ENCODE data around the gene MAP3K7. TPM values are rescaled to one million over a fixed set of nuclear protein-coding genes. Genes with fewer than 3 reads are reported as not detected.

The MAP3K7 gene
- total and polyA plus RNA-seq, 2 experiments from 2014 or later = 33.2 to 47.1 TPM

- Mint-ChIP-seq H3K4me1 (peaks cover 15% of the 10 kb centered on the region), H3K4me3 (no peak overlapping the region), H3K9me3 (no peaks in the 10 kb centered on the region), H3K27ac (no peak overlapping the region), H3K36me3 (ENCODE audit: low read depth) (no peaks in the 10 kb centered on the region), H3K27me3 (ENCODE audit: insufficient read depth, low read depth, poor library complexity) (no peaks in the 10 kb centered on the region)
- no peak for ATAC-seq
- no peak overlapping the region for H3K27ac ChIP-seq (ENCODE audit: low read depth)
- DNase-seq (ENCODE audit: low spot score) = no peak
- TF ChIP-seq CTCF (conservative IDR thresholded peaks at IDR 0.05; ENCODE audit: low read depth in 2 of 2) (0 out of 4 replicates have a peak, but pooled peaks of 1 of the 2 experiments have one; percentile 8), ZNF114 (CRISPR knock-in tag; IDR thresholded peaks at IDR 0.05) (no peak), ZNF331 (CRISPR knock-in tag; IDR thresholded peaks at IDR 0.05; ENCODE audit: low read depth) (no peak), REST (IDR thresholded peaks at IDR 0.05; ENCODE audit: unreplicated experiment) (no peak), EZH2phosphoT487 (IDR thresholded peaks at IDR 0.05; ENCODE audit: unreplicated experiment) (no peak), STAT1 (IDR thresholded peaks at IDR 0.05; ENCODE audit: unreplicated experiment) (no peak), POLR2AphosphoS5 (IDR thresholded peaks at IDR 0.05; ENCODE audit: low read depth) (no peak)
- no peaks in the 10 kb centered on the region for H3K36me3 ChIP-seq (ENCODE audit: insufficient read depth)
- H2AFZ ChIP-seq = no peak overlapping the region
- no peaks in the 10 kb centered on the region for H3K79me2 ChIP-seq (replicated peaks; ENCODE audit: insufficient read depth)
- H3K4me3 ChIP-seq = no peak overlapping the region
- H3K4me2 ChIP-seq = no peak overlapping the region
- no peaks in the 10 kb centered on the region for H4K20me1 ChIP-seq (replicated peaks; ENCODE audit: insufficient read depth)
- no peaks in the 10 kb centered on the region for H3F3A ChIP-seq (replicated peaks; ENCODE audit: low read depth)
- H3K4me1 ChIP-seq (ENCODE audit: insufficient read depth) = peaks cover 5% of the 10 kb centered on the region; the same call in 1 of the 2 replicates
- 0 out of 2 replicates have a peak, but pooled peaks cover 3% of the 10 kb centered on the region for H3K9me2 ChIP-seq (ENCODE audit: insufficient read depth)
- no peaks in the 10 kb centered on the region for H3K27me3 ChIP-seq (ENCODE audit: insufficient read depth)
Measured at GRCh38 chr6:90599151-90599550, 12.3 kb upstream of the MAP3K7 start.

GRCh38 chr6:90598192-90598951 is 11.5 kb upstream of the MAP3K7 start:
- Histone ChIP-seq H2AFZ (no peak overlapping the region), H3K9me2 (ENCODE audit: insufficient read depth) (0 out of 2 replicates have a peak, but pooled peaks cover 3% of the 10 kb centered on the region), H3K4me3 (no peak overlapping the region), H3K36me3 (ENCODE audit: insufficient read depth) (no peaks in the 10 kb centered on the region), H3F3A (replicated peaks; ENCODE audit: low read depth) (no peaks in the 10 kb centered on the region), H4K20me1 (replicated peaks; ENCODE audit: insufficient read depth) (no peaks in the 10 kb centered on the region), H3K27me3 (ENCODE audit: insufficient read depth) (no peaks in the 10 kb centered on the region), H3K4me2 (no peak overlapping the region), H3K4me1 (ENCODE audit: insufficient read depth) (peaks cover under 1% of the 10 kb centered on the region; the same call in 1 of the 2 replicates), H3K79me2 (replicated peaks; ENCODE audit: insufficient read depth) (no peaks in the 10 kb centered on the region), H3K27ac (ENCODE audit: low read depth) (no peak overlapping the region)
- H3K4me3 Mint-ChIP-seq = no peak overlapping the region
- H3K36me3 Mint-ChIP-seq (ENCODE audit: low read depth) = no peaks in the 10 kb centered on the region
- H3K4me1 Mint-ChIP-seq = peaks cover 10% of the 10 kb centered on the region; the same call in 2 of the 3 replicates
- H3K27ac Mint-ChIP-seq = no peak overlapping the region
- H3K27me3 Mint-ChIP-seq (ENCODE audit: insufficient read depth, low read depth, poor library complexity) = no peaks in the 10 kb centered on the region
- no peak for ATAC-seq
- no peaks in the 10 kb centered on the region for H3K9me3 Mint-ChIP-seq
- no peak for DNase-seq (ENCODE audit: low spot score)
- no peak for TF ChIP-seq CTCF (conservative IDR thresholded peaks at IDR 0.05; ENCODE audit: low read depth in 2 of 2)
- TF ChIP-seq EZH2 (IDR thresholded peaks at IDR 0.05; ENCODE audit: low read depth, unreplicated experiment) = no peak
- no peak for TF ChIP-seq POLR2AphosphoS5 (IDR thresholded peaks at IDR 0.05; ENCODE audit: low read depth)
- TF ChIP-seq ZNF114 (CRISPR knock-in tag; IDR thresholded peaks at IDR 0.05) = no peak
- no peak for TF ChIP-seq ZNF331 (CRISPR knock-in tag; IDR thresholded peaks at IDR 0.05; ENCODE audit: low read depth)
- no peak for TF ChIP-seq REST (IDR thresholded peaks at IDR 0.05; ENCODE audit: unreplicated experiment)
- TF ChIP-seq NANOG (IDR thresholded peaks at IDR 0.05; ENCODE audit: borderline replicate concordance) = no peak
- TF ChIP-seq STAT1 (IDR thresholded peaks at IDR 0.05; ENCODE audit: unreplicated experiment) = no peak

All from GM23338 (cell line).